Stimulated activated CD4-positive, alpha-beta T cell treated with anti-CD3 and anti-CD28 coated beads, Interleukin-1b, Interleukin-23, amount 100 ng/mL, for 48 hours (primary cell): Measurements from ENCODE around the gene SUN5.
A peak's percentile ranks its signal among the peaks of the same experiment; 100 is the strongest.
"Not testable (repeated sequence)": the region's sequence is repeated elsewhere in the genome, so short reads cannot be mapped to it uniquely, and the experiment has no call there.

Experiments used
- DNase-seq: peaks from one replicate; pipeline ENCODE4 v3.0.0-alpha.2; 2020

Gene SUN5

GRCh38 chr20:32962646-32963045 is 41.6 kb downstream of the SUN5 start:
- DNase-seq: not testable (repeated sequence)

GRCh38 chr20:32962053-32962452 is 42.2 kb downstream of the SUN5 start:
- no peak for DNase-seq

DNA sequence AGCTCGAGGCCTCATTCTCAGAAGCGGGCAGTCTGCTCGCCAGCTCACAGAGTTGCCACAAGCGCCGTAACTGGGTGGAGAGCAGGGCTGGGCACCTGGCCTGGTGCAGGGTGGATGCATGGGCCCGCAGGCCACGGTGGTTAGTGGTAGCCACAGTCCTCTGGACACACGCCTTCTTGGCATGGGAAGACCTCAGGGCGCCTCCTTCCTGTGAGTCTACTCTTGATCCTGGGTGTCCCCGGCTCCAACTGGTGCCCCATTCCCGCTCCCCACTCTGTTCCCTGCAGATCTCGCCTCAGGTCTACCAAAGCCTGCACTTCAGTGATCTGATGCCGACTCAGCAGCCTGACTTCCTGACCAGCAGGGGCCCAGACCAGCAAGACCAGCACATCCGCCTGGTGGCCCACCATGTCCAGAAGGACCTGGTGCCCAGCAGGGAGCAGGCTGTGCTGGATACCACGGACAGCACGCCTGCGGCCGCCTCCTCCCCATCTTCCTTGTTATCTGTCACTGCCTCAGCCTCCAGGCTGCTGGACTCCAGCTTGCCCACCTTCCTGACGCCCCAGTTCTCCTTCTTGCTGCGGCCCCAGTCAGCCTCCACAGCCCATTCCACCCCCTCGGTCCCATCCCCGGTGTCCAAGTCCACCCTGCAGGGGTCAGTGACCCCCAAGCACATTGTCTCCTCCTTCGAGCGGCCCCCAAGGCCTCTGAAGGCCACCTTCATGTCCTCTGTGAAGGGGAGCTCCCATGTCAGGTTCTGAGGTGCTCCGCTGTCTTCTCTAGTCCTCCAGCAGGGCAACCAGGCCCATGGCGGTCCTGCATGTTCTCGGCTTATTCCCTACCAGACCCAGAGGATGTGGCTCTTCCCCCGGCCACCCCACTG is 43.1 kb downstream of the SUN5 start:
- no peak for DNase-seq

DNA sequence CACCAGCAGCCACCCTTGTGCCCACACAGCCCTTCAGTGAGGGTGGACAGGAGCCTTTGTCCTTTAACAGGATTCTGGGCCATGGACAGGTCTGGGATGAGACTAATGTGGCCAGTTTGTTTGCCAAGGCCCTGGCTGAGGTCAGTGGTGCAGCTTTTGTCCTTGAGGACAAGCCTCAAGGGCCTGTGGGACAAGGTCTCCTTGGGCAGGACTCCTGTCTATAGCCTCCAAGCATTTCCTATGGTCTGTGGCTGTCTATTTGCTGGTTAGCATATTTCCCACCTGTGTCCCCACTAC is 44.1 kb downstream of the SUN5 start:
- no peak for DNase-seq

DNA sequence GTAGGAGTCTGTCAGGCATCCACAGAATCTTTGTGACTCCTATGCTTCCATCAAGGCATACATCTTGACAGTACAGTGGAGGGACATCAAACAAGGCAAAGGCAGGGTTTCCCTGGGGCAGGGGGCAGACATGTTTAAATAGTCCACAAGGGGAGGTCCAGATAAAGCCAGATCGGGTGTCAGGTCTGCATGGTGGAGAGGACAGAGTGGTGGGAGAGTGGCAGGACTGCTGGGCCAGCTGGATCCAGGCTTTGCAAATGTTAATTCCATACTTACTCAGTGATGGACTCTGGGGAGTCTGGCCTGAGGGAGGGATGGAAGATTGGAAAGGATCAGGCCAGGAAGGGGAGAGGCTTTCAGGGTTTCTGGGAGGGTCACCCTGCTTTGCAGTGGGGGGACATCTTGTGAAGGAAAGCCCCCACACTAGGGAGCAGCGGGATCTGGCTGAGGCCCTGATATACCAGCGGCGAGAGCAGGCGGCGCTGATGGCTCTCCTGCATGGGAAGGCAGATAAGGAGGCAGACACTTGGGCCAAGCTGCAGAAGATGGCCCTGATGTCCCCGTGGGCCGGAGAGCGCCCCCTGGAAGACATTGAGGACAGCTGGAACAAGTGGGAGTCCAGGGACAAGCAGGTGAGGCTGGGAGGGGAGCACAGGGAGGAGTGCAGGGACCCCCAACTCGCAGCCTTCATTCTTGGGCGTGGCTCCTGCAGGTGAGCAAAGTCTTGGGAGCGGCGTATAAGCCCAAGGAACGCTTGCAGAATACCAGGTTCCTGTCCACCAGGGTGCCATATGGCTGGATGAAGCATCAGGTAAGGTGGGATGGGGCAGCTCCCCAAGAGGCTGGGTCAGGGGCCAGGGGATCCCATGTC is 44.6 kb downstream of the SUN5 start:
- DNase-seq: no peak

DNA sequence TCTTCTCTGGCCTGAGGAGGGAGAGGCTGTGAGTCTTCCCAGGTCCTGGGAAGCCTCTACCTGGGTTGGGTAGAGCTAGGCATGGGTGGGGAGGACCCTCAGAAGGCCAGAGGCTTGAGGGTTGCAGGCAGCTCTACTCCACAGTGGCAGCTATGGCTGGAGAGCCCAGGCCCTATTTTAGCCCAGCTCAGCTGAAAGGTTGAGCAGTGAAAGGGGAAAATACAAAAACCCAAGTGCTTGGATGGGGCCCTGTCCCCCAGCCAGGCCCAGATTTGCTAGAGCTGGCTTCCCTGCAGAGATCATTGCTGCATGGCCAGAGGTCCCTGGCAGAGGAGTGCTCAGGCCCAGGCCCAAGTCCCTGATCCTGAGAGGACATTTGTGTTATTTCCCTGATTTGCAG is 45.7 kb downstream of the SUN5 start:
- no peak for DNase-seq

GRCh38 chr20:32957459-32957858 is 46.8 kb downstream of the SUN5 start:
- DNase-seq: no peak

GRCh38 chr20:32950539-32950938 is 53.7 kb downstream of the SUN5 start:
- not testable (repeated sequence) for DNase-seq

DNA sequence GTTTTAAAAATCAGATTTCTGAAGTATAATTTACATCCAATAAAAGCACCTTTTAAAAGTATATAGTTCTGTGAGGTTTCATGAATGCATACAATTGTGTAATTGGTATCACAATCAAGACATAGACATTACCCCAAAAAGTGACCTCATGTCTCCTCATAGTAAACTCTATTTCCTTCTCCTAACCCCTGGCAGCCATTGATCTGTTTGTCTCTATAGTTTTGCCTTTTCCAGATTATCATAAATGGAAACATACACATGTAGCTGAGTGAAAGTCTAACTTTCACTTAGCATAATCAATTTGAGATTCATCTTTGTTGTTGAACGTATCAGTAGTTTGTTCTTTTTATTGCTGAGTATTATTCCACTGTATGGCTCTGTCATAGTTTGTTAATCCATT is 57.6 kb downstream of the SUN5 start:
- DNase-seq: no peak

DNA sequence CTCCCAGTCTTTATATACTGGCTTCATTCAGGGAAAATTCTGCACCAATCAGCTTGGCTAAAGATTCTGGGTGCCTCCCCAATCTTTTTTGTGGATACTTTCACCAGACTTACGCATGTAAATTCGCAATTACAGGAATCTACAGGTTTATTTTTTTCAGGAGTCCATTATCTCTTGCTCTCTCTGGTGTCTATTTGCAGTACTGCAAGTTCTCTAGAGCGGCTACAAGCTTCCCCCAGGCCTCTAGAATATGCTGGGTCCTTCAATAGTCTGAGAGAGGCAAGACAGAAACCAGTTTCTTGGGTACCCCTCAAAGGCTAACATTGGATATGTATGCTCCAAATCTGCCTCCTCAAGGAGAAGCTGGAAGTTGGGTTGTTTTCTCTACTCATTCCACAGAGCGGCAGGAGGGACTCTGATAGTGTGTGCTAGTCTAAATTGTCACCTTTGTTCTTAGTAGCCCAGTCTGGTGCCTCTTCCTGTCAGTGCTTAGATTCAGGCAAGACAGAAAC is 58.5 kb downstream of the SUN5 start:
- DNase-seq: peak; percentile 25

GRCh38 chr20:32943490-32944052 is 60.7 kb downstream of the SUN5 start:
- no peak for DNase-seq

GRCh38 chr20:32941155-32941885 is 62.9 kb downstream of the SUN5 start:
- DNase-seq: no peak

DNA sequence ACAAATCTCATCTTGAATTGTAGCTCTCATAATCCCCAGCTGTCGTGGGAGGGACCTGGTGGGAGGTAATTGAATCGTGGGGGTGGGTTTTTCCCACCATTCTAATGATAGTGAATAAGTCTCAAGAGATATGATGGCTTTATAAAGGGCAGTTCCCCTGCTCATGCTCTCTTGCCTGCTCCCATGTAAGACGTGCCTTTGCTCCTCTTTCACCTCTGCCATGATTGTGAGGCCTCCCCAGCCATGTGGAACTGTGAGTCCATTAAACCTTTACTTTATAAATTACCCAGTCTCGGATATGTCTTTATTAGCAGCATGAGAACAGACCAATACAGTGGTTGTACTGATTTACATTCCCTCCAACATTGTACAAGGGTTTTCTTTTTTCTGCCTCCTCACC is 69.7 kb downstream of the SUN5 start:
- DNase-seq: no peak
